Measurements from ENCODE around the gene RNF13.

GRCh38 chr3:149784064-149784704 is 28.8 kb upstream of the RNF13 start:
- TF ChIP-seq, protein P1, sequence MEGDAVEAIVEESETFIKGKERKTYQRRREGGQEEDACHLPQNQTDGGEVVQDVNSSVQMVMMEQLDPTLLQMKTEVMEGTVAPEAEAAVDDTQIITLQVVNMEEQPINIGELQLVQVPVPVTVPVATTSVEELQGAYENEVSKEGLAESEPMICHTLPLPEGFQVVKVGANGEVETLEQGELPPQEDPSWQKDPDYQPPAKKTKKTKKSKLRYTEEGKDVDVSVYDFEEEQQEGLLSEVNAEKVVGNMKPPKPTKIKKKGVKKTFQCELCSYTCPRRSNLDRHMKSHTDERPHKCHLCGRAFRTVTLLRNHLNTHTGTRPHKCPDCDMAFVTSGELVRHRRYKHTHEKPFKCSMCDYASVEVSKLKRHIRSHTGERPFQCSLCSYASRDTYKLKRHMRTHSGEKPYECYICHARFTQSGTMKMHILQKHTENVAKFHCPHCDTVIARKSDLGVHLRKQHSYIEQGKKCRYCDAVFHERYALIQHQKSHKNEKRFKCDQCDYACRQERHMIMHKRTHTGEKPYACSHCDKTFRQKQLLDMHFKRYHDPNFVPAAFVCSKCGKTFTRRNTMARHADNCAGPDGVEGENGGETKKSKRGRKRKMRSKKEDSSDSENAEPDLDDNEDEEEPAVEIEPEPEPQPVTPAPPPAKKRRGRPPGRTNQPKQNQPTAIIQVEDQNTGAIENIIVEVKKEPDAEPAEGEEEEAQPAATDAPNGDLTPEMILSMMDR (IDR thresholded peaks at IDR 0.05), result no peak
- no peak for TF ChIP-seq POLR2A (IDR thresholded peaks at IDR 0.05)
- TF ChIP-seq POLR2AphosphoS5 (IDR thresholded peaks at IDR 0.05), result no peak

All from breast epithelium (tissue), 3 donors.